Activated naive CD4-positive, alpha-beta T cell treated with anti-CD3 and anti-CD28 coated beads, Interleukin-2, amount 10 ng/mL, durations not matched to agents 5 hours and 36 hours (primary cell): Measurements from ENCODE around the gene TTBK1. TPM values are rescaled to one million over a fixed set of nuclear protein-coding genes. Genes with fewer than 3 reads are reported as not detected.

Experiments used
- total RNA-seq, 2 experiments: library from RNA; stranded (reverse); gene quantifications; one replicate each; pipeline ENCODE4 v1.2.3, GENCODE V29; 2021

The TTBK1 gene
- total RNA-seq: under 1 TPM in 1 of 2 experiments, not detected in 1; 0.03 TPM

GRCh38 chr6:43242908-43243663, at the start of gene TTBK1:
TTBK1 (plus strand) TSS chr6:43243481; CDS start chr6:43246661, 3,180 bp downstream.

GRCh38 chr6:43228951-43229802, 14.1 kb upstream of the TTBK1 start, which contains the start of gene DNPH1:
DNPH1 (minus strand) TSS chr6:43229481; CDS start chr6:43229456, 25 bp downstream.

GRCh38 chr6:43297644-43298564, 54.6 kb downstream of the TTBK1 start, which contains the start of gene SLC22A7:
SLC22A7 (plus strand) TSS chr6:43298260; CDS start chr6:43298359, 99 bp downstream.

GRCh38 chr6:43308101-43308989, 65.1 kb downstream of the TTBK1 start, which contains the start of gene CRIP3:
CRIP3 (minus strand) TSS chr6:43308826; CDS start chr6:43308792, 34 bp downstream.

Other genes with a start within 250 kb of the TTBK1 start
- 10 to 100 TPM; 52.3 to 58.6 TPM for gene MEA1, start 229.5 kb upstream of the TTBK1 start, total RNA-seq
- gene KLHDC3, start 229.2 kb upstream of the TTBK1 start, total RNA-seq: 10 to 100 TPM; 64.1 to 65.1 TPM
- gene RRP36, start 221.9 kb upstream of the TTBK1 start, total RNA-seq: 10 to 100 TPM; 58.6 to 59.8 TPM
- gene CUL7, start 189.6 kb upstream of the TTBK1 start, total RNA-seq: 10 to 100 TPM; 10.5 to 11.5 TPM
- gene MRPL2, start 184.0 kb upstream of the TTBK1 start, total RNA-seq: 10 to 100 TPM; 45.9 to 47.3 TPM
- 10 to 100 TPM; 18.0 to 24.6 TPM for gene KLC4, start 183.8 kb upstream of the TTBK1 start, total RNA-seq
- 1 to 10 TPM in 1 of 2 experiments, under 1 TPM in 1; 0.94 to 1.2 TPM for gene PTK7, start 167.2 kb upstream of the TTBK1 start, total RNA-seq
- gene SRF, start 72.2 kb upstream of the TTBK1 start, total RNA-seq: 10 to 100 TPM; 36.4 to 38.7 TPM
- 10 to 100 TPM; 59.8 to 59.9 TPM for gene CUL9, start 61.3 kb upstream of the TTBK1 start, total RNA-seq
- 10 to 100 TPM; 43.1 to 43.6 TPM for gene DNPH1, start 14.0 kb upstream of the TTBK1 start, total RNA-seq
- not detected for gene SLC22A7, start 54.8 kb downstream of the TTBK1 start, total RNA-seq
- gene CRIP3, start 65.3 kb downstream of the TTBK1 start, total RNA-seq: under 1 TPM; 0.29 to 0.35 TPM
- gene ZNF318, start 126.2 kb downstream of the TTBK1 start, total RNA-seq: 10 to 100 TPM; 19.9 to 20.5 TPM
- 10 to 100 TPM; 42.2 to 48.8 TPM for gene ABCC10, start 184.1 kb downstream of the TTBK1 start, total RNA-seq
- under 1 TPM; 0.43 to 0.55 TPM for gene DLK2, start 212.1 kb downstream of the TTBK1 start, total RNA-seq
- 10 to 100 TPM; 35.9 to 39.7 TPM for gene TJAP1, start 234.1 kb downstream of the TTBK1 start, total RNA-seq